WTC11 (cell line): ENCODE data around the gene IRX2.

ENCODE experiments used
- FOXJ3 ChIP-seq: sonication (generic); formaldehyde crosslinking; IDR thresholded peaks from 2 replicates; pipeline ENCODE4 v1.9.0; 2021; ENCODE audit warnings: missing genetic modification reagents, mild to moderate bottlenecking, borderline replicate concordance
- NFE2L1 ChIP-seq: sonication (generic); formaldehyde crosslinking; IDR thresholded peaks from 2 replicates; pipeline ENCODE4 v1.8.1; 2023; ENCODE audit warnings: missing genetic modification reagents
- NR1H2 ChIP-seq: sonication (generic); formaldehyde crosslinking; IDR thresholded peaks from 2 replicates; pipeline ENCODE4 v1.9.0; 2021; ENCODE audit warnings: mild to moderate bottlenecking, moderate library complexity, missing genetic modification reagents
- TF ChIP-seq, protein P1 (sequence below): fragments of 200-600 bp; IDR thresholded peaks from 2 replicates; pipeline ENCODE4 v1.8.0; 2022; ENCODE audit warnings: antibody characterized with exemption
- TF ChIP-seq, protein P2 (sequence below): sonication (generic); formaldehyde crosslinking; IDR thresholded peaks from 2 replicates; pipeline ENCODE4 v1.8.1; 2023; ENCODE audit warnings: mild to moderate bottlenecking, missing genetic modification reagents, borderline replicate concordance

GRCh38 chr5:2762744-2763532 lies 11.5 kb upstream of the IRX2 start:
- TF ChIP-seq NR1H2 (CRISPR knock-in tag) = no peak
- TF ChIP-seq FOXJ3 (CRISPR knock-in tag) = no peak
- TF ChIP-seq, protein P1, sequence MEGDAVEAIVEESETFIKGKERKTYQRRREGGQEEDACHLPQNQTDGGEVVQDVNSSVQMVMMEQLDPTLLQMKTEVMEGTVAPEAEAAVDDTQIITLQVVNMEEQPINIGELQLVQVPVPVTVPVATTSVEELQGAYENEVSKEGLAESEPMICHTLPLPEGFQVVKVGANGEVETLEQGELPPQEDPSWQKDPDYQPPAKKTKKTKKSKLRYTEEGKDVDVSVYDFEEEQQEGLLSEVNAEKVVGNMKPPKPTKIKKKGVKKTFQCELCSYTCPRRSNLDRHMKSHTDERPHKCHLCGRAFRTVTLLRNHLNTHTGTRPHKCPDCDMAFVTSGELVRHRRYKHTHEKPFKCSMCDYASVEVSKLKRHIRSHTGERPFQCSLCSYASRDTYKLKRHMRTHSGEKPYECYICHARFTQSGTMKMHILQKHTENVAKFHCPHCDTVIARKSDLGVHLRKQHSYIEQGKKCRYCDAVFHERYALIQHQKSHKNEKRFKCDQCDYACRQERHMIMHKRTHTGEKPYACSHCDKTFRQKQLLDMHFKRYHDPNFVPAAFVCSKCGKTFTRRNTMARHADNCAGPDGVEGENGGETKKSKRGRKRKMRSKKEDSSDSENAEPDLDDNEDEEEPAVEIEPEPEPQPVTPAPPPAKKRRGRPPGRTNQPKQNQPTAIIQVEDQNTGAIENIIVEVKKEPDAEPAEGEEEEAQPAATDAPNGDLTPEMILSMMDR = no peak
- TF ChIP-seq NFE2L1 = no peak
- TF ChIP-seq, protein P2, sequence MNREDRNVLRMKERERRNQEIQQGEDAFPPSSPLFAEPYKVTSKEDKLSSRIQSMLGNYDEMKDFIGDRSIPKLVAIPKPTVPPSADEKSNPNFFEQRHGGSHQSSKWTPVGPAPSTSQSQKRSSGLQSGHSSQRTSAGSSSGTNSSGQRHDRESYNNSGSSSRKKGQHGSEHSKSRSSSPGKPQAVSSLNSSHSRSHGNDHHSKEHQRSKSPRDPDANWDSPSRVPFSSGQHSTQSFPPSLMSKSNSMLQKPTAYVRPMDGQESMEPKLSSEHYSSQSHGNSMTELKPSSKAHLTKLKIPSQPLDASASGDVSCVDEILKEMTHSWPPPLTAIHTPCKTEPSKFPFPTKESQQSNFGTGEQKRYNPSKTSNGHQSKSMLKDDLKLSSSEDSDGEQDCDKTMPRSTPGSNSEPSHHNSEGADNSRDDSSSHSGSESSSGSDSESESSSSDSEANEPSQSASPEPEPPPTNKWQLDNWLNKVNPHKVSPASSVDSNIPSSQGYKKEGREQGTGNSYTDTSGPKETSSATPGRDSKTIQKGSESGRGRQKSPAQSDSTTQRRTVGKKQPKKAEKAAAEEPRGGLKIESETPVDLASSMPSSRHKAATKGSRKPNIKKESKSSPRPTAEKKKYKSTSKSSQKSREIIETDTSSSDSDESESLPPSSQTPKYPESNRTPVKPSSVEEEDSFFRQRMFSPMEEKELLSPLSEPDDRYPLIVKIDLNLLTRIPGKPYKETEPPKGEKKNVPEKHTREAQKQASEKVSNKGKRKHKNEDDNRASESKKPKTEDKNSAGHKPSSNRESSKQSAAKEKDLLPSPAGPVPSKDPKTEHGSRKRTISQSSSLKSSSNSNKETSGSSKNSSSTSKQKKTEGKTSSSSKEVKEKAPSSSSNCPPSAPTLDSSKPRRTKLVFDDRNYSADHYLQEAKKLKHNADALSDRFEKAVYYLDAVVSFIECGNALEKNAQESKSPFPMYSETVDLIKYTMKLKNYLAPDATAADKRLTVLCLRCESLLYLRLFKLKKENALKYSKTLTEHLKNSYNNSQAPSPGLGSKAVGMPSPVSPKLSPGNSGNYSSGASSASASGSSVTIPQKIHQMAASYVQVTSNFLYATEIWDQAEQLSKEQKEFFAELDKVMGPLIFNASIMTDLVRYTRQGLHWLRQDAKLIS (CRISPR knock-in tag) = no peak
